HG03135 (cell line): ENCODE results near the gene ATP11A.
A peak's percentile ranks its signal among the peaks of the same experiment; 100 is the strongest.
"Not testable (repeated sequence)": the region's sequence is repeated elsewhere in the genome, so short reads cannot be mapped to it uniquely, and the experiment has no call there.

Experiments used
- ATAC-seq: cut with Tn5 transposase; IDR thresholded peaks from one replicate; pipeline ENCODE4 v1.9.1; 2021; ENCODE audit warnings: mild to moderate bottlenecking, moderate library complexity; ENCODE audit not compliant: unreplicated experiment

ATP11A gene

DNA sequence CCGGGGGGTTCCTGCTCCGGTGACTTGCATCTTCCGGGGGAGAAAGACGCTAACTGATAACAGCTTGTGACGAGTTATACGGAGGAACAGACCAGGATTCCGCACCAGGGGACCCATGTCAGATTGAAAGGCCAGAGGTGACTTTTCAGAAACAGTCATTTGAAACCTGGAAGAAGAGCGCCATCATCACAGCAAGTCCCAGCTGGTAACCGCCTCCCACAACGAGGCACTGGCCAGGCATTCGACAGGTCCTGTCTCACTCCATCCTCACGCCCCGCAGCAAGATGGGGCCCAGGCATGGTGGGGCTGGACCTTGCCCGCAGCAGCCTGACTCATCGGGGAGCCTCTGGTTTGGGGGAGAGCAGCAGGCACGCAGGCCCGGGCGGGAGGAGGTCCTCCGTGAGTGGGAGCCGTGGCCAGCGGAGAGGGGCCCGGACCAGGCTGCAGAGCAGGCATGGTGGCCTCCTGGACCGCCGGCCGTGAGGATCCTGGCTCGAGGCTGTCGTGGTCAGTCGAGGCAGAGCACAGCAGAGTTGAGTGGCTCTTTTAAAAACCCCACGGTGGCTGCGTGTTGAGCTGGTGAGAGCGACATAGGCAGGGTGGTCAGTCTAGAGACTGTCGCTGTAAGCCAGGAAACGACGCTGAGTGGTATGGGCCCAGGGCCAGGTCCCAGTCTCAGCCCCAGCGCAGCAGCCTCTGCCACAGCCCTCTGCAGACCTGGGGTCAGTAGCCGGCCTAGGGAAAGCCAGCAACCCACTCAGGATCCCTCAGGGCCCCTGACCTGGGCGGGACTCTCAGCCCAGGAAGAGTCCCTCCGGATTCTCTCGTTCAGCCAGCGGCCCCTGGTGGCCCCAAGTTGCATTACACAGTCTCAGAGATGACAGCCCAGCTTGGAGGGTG, 184.3 kb downstream of the ATP11A start:
- peak; percentile 89 for ATAC-seq

DNA sequence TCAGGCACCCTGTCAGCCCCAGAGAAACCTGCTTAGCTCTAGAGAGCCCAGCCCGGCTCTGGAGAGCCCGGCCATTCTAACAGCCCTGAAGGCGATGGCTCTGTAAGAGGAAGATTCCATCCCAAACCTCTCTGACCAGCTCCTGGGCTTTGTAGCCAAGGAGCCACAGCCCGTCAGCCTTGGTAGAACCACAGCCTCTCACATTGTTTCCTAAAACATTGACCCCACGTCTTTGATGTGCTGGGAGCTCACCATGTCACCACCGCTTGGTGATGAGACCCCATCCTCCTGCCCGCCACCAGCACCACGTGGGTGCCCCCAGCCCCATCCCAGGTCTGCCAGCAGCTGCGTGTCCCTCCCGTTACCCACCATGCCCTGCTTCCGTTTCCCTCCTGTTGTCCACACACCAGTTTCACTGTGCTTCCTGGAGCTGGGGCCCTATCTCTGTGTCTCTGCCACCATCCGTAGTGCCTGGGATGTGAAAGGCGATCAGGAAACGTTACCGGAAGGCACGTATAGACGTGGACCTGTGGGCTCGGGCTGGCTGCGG, 185.0 kb downstream of the ATP11A start:
- no peak for ATAC-seq

DNA sequence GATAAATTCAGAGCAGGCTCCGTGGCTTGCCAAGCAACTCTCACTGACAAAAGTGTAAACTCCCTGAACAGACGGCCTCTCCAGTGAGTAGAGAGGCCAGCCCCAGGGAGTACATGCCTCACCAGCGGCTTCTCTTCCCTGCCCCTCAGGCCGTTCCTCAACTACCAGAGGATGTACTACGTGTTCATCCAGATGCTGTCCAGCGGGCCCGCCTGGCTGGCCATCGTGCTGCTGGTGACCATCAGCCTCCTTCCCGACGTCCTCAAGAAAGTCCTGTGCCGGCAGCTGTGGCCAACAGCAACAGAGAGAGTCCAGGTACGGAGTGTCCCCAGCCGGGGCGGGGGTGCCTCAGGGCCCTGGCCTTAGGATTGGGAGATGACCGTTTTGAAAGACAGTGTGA, 185.8 kb downstream of the ATP11A start:
- no peak for ATAC-seq

DNA sequence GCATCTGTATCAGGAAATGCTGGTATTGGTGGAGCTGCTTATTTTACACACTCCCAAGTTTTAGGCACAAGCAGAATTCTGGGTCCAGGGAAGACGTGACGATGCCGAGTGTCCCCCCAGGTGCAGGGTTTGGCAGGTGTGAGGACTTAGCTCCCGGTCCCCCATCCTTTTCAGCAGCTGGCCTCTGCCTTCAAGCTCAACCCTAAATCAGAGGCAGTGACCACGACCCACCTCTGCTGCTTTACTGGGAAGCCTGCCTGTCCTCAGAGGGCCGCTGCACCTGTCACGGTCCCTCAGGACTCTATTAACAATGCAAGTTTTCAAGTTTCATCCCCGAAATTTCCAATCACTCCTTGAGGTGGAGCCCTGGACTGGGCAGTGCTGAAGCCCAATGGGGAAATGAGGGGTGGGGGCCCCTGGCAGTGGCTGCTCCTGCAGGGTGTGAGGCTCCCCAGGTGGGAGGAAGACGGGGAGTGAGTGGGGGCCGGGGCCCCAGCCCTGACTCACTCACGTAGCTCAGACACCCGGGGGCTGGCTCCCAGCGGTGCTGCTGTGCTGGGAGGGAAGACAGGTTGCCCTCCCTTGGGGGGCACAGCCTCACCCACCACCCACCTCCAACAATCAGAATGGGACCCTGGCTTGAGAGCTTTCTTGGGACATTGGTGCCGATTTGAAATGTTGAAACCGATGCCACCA, 186.6 kb downstream of the ATP11A start:
- no peak for ATAC-seq

DNA sequence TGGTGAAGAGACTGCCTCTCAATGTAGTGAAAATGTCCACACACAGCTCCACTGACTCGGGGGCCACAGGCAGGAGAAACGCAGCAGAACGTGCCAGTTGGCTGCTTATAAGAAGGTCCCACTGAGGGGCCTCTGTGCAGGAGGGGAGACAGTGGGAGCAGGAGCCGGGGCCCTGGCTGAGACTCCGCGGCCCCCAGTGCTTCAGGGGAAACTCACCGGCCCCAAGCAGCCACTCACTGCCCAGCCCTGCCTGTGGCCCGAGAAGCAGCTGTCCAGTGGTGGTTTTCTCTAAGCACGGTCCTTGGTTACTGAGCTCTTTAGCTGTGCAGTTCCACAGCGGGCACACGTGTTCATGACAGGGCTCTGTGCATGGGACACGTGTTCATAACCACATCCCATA, 187.2 kb downstream of the ATP11A start:
- no peak for ATAC-seq

DNA sequence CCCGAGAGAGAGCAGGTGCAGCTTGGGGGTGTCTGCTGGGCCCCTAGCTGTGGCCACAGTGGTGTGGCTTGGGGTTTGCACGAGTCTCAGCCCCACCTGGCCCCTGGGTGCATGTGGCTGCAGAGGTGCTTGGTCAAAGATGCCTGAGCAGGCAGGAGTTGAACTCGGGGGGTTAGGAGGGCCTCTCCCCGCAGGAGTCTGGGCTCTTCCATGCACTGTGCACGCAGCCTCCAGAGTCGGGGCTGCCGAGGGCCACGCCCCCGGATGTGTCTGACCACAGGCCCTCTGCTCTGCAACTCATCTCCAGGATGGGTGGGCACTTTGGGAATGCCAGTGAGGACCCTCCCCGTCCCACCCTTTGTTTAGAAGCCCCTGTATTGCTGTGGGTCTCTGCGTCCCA, 187.7 kb downstream of the ATP11A start:
- no peak for ATAC-seq

DNA sequence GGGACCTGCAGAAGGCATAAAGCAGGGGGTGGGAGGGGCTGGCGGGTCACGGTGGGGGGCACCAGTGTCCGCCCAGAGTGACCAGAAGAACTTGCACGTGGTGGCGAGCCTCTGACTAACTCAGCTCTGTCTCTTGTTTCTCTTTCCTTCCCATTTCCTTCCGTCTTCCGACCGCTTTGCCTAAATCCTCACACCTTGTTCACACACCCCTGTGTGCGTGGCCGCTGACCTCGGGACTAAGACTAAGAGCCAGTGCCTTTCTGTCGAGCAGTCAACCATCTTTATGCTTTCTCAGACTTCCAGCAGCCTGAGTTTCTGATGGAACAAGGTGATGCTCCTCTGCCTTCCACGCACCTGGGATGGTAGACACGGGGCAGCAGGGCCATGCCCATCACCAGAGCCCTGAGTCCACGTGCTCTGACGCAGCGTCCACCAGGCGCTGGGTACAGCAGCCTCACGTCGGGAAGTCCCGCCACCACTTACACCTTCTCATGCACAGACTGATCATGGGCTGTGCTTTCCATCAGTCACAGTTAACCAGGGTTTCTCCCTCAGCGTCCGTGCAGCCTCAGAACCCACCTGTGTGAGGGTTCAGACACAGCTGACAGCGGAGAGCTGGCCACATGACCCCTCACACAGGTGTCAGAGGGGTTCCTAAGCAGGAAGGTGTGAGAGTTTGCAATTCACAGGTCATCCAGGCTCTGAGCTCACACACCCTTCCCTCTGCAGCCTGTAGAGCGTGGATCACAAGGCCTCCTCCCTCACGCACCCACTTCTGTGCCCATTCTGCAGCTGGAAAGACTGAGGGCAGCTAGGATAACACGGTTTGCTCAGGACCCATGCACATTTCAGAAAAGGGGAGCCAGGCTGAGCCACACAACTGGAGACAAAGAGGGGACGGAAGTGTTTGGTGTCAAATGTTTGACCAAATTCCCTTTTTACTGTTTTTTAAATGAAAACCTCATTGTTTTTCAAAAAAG, 188.4 kb downstream of the ATP11A start:
- ATAC-seq = no peak

DNA sequence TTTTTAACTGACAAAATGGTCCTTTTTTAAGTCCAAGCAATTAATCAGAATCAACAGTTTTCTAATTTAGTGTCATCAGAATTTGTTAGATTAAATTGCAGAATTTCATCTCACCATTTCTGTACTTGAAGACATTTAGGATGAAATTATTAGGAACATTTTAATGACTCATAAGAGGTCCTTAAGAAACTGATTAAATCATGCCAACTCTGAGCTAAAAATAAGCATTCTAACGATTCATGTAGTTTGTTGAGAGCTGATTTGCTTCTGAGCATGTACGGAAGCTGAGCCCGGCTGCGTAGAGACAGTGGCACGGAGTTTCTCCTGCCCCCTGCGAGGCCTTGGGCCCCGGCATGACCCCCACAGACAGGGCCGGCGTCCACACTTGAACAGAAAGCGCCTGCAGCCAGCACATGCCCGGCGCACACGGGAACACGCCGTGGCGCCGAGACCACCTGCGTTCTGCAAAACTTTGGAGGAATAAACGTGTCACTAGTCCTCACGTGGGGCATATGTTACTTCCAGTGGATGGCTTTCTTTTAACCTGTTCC, 189.5 kb downstream of the ATP11A start:
- ATAC-seq = no peak

DNA sequence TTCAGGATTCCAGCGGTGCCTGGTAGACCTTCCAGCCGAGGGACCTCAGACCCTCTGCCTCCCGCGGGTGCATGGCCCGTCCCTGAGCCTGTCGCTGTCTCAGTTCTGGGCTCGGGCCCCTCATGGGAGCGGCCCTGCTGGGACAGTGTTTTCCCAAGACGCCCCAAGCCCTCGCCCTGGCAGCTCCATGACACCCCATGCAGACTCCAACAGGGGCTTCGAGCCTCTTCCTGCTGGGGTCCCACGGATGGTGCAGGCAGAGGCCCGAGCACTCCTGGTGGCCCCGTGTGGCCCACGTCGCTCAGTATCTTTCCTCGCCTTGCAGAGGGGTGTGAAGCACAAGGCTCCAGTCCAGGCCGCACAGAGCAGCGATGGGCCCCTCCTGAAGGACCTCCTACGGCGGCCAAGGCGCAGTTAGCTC, 190.4 kb downstream of the ATP11A start:
- ATAC-seq = no peak

DNA sequence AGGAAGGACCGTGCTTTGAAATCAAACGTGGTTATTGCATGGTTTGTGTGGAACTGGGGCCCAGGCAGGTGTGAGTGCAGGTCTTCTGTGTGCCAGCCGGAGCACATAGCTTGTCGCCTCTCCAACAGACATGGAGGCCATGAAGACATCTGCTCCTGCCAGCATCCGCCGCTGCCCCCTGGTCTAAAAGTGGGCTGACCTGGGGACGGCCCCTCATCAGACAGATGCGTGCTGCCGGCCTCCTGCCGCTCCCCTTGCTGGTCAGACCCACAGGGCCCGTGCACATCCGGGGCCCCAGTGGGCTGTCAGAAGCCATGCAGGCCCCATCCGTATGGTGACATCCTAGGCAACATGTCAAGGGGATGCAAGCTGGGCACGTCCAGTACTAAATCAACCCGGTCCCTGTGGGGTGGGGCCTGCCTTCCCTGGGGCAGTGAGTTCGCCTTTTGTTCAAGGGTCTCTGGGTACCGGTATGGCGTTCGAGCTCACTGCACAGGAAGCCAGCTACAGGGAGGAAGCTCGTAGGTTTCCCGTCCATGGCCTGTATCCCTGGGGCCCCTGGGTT, 191.2 kb downstream of the ATP11A start:
- ATAC-seq = no peak

DNA sequence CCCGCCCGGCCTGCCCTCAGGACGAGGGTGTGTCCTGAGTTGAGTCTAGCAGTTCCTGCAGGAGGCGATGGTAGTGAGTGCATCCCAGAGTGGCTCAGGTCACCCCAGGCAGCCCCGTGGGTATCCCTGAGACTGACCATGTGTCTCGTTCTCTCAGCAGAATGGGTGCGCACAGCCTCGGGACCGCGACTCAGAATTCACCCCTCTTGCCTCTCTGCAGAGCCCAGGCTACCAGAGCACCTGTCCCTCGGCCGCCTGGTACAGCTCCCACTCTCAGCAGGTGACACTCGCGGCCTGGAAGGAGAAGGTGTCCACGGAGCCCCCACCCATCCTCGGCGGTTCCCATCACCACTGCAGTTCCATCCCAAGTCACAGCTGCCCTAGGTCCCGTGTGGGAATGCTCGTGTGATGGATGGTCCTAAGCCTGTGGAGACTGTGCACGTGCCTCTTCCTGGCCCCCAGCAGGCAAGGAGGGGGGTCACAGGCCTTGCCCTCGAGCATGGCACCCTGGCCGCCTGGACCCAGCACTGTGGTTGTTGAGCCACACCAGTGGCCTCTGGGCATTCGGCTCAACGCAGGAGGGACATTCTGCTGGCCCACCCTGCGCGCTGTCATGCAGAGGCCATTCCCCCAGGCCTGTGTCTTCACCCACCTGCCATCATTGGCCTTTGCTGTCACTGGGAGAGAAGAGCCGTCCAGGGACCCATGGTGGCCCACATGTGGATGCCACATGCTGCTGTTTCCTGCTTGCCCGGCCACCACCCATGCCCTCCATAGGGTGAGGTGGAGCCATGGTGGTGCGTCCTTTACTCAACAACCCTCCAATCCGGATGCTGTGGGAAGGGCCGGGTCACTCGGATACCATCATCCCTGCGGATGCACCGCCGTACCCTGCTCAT, 192.1 kb downstream of the ATP11A start:
- ATAC-seq = no peak

DNA sequence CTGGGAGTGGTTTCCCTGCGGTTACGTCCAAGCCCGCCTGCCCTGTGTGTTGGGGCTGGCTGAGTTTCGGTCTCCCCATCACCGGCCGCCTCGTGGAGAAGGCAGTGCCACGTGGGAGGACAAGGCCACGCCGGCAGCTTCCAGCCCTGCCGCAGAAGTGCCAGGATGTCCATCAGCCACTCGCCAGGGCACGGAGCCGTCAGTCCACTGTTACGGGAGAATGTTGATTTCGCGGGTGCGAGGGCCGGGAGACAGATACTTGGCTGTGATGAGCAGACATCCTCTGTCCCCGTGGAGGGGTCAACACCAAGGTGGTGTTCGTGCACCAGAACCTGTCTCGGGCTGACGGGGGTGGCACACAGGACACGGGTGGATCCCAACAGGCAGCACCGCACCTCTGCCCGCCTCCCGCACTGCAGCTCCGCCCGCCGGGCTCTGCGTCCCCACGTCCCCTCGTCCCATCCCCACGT, 192.8 kb downstream of the ATP11A start:
- no peak for ATAC-seq

DNA sequence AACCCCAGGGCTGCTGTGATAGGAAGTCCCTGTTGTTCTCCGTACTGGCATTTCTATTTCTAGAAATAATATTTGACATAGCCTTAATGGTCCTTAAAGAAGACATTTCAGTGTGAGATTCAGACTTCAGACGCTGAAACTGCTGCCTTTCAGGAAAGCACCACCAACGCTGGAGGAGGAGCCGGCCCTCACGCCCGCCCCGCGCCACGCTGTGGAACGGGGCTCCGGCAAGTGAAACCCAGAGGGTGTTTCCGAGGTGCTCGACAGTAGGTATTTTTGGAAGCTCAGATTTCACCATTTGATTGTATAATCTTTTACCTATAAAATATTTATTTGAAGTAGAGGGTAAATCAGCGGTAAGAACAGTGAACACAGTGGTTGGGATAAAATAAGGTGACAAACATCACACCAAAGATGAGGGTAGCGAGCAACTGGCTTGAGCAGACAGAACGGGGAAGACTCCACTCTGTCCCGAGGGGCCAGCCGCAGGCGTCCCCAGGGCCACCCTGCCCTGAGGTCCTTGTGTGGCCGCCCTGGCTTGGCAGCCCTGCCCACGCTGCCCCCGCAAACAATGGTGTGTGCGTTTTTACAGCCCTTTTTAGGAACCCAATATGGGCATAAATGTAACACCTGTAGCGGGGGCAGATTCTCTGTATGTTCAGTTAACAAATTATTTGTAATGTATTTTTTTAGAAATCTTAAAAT, 193.6 kb downstream of the ATP11A start:
- no peak for ATAC-seq

DNA sequence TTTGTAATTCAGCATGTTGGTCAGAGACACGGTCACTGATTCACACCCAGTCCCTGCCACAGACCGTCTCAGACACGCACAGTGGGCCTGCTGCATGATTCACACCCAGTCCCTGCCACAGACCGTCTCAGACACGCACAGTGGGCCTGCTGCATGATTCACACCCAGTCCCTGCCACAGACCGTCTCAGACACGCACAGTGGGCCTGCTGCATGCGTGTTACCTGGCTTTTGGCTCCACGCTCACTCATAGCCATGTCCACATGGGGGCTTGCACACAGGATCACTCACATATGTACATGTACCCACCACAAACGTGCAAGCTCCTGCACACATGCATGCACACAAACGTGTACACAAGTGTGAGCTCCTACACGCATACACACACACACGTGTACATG, 194.9 kb downstream of the ATP11A start:
- ATAC-seq = not testable (repeated sequence)

DNA sequence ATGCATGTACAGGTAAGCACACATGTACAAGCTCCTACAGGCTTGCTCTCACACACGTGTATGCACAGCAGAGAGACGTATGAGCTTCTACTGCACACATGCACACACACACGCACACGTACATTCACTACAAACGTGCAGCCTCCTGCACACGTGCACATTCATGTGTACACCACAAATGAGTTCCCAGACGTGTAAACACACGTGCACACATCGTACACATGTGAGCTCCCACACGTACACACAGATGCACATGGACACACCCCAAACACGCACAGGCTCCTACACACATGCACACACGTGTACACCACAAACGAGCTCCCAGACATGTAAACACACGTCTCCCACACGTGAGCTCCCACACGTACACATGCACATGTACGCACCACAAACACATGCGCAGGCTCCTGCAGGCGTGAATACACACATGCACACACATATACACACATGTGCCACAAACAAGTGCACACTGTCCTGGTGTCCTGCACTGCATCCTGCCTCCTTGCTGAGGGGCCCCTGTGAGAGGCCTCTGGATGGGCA, 195.5 kb downstream of the ATP11A start:
- ATAC-seq = no peak

DNA sequence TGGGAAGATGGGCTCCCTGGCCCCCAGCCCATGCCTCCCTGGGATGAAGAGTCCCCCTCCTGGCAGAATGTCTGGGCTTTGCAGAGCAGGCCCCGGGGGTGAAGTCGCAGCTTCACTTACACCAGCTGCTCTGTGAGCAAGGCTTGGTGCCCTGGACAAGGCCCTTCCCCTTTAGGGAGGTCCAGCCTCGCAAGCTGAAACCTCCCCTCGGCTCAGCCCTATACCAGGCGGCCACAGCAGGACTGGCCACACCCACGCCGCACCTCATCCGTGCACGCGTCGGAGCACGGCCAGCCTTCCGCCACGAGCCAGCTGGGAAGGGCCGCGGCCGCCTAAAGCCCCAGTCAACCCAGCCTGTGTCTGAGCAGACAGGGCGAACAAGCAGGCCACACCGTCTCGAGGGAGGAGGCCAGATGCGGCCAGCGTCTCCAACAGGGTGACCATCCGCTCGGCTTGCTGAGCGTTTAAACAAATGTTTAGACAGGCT, 196.0 kb downstream of the ATP11A start:
- ATAC-seq = no peak

DNA sequence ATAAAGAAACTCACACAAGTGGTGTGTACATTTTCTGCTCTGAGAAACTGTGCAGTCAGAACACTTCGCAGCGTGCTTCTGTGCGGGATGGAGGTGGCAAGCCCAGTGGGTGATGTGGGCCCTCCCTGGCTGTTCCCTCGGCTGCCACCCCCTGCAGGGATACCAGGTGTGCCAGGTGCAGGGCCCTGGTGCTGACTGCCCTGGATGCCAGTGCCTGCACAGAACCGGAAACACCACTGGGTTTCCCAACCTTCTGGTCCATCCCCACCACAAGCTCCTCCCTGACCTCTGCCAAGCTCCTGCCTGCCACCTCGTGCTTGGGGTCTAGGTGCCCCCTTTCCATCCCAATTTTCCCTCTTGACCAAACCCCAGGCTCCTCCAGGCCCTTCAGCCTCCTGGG, 197.3 kb downstream of the ATP11A start:
- no peak for ATAC-seq

DNA sequence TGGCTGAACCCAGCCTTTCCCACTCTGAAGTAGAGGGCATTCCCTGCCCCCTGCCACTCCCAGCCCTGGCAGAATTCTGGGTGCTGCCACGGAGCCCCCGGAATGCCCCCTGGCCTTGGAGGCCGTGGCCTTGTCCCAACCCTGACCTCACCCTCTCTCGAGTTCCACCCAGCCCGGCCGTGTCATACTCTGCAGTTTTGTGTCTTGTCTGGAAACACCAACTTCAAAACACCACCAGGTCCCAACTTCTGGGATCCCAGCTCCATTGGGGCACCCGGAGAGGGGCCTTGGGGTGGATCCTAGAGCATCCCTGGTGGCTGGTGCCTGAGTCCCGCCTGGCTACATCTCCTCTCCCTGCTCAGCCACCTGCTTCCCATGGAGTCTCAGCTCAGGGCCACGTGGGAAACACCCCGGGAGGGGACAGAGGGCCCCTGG, 197.7 kb downstream of the ATP11A start:
- no peak for ATAC-seq
